Measurements from ENCODE around the gene ZNF709. TPM values are rescaled to one million over a fixed set of nuclear protein-coding genes. Genes with fewer than 3 reads are reported as not detected.
"Not testable (repeated sequence)": the region's sequence is repeated elsewhere in the genome, so short reads cannot be mapped to it uniquely, and the experiment has no call there.

Gene ZNF709
- 2.1 TPM for total RNA-seq
- long read RNA-seq, full-length matches to known transcripts: 1 of 1 reads
- long read RNA-seq, partial matches to known transcripts: 0 of 1 reads
- long read RNA-seq, other reads (novel, unspliced or antisense): 0 of 1 reads

- DNase-seq (ENCODE audit: missing footprints): peak; percentile 92
- ATAC-seq: peak; percentile 98
- intact Hi-C loops (cut with DNase I): loop anchor here (1.0 kb wide), 1 partner anchor 43 kb away; the partner anchor contains the start of gene ZNF443
These were observed at the start of gene ZNF709 for GRCh38 chr19:12484371-12485051. ZNF709 (minus strand) TSS chr19:12484816; CDS start chr19:12484657, 159 bp downstream.

GRCh38 chr19:12527034-12527836 is 42.6 kb upstream of the ZNF709 start:
- intact Hi-C loops (cut with DNase I): no loop called here
- ATAC-seq (no peak), DNase-seq (ENCODE audit: missing footprints) (no peak)

- ATAC-seq (no peak), DNase-seq (ENCODE audit: missing footprints) (no peak)
- intact Hi-C loops (cut with DNase I): no loop called here
These were observed 41.9 kb upstream of the ZNF709 start for GRCh38 chr19:12526542-12526941.

- intact Hi-C loops (cut with DNase I): no loop called here
- DNase-seq (ENCODE audit: missing footprints) (no peak), ATAC-seq (no peak)
These were observed 37.4 kb upstream of the ZNF709 start for GRCh38 chr19:12521996-12522395.

- DNase-seq (ENCODE audit: missing footprints) (peak; percentile 57), ATAC-seq (no peak)
- intact Hi-C loops (cut with DNase I): no loop called here
These were observed 29.0 kb upstream of the ZNF709 start for GRCh38 chr19:12513531-12514061.

- ATAC-seq (no peak), DNase-seq (ENCODE audit: missing footprints) (no peak)
- intact Hi-C loops (cut with DNase I): loop anchor here (5.0 kb wide), 1 partner anchor 55 kb away; the partner anchor contains the start of gene ZNF564
These were observed 12.4 kb upstream of the ZNF709 start for GRCh38 chr19:12497032-12497431.

GRCh38 chr19:12496480-12496879 is 11.9 kb upstream of the ZNF709 start:
- no peak for DNase-seq (ENCODE audit: missing footprints)
- no peak for ATAC-seq
- intact Hi-C loops (cut with DNase I): loop anchor here (5.0 kb wide), 1 partner anchor 56 kb away; the partner anchor contains the start of gene ZNF564

- ATAC-seq (peak; percentile 100), DNase-seq (ENCODE audit: missing footprints) (peak; percentile 96)
- intact Hi-C loops (cut with DNase I): loop anchor here (5.0 kb wide), 1 partner anchor 57 kb away; the partner anchor contains the start of gene ZNF564
These were observed 10.6 kb upstream of the ZNF709 start for GRCh38 chr19:12495002-12495802.

GRCh38 chr19:12494260-12494860 is 9.7 kb upstream of the ZNF709 start:
- no peak for DNase-seq (ENCODE audit: missing footprints)
- intact Hi-C loops (cut with DNase I): no loop called here
- no peak for ATAC-seq

GRCh38 chr19:12486265-12486783 is 1.7 kb upstream of the ZNF709 start:
- intact Hi-C loops (cut with DNase I); ATAC-seq: not testable (repeated sequence)

GRCh38 chr19:12485571-12485970 is 955 bp upstream of the ZNF709 start:
- DNase-seq (ENCODE audit: missing footprints): no peak
- intact Hi-C loops (cut with DNase I): no loop called here
- ATAC-seq: no peak

More at GRCh38 chr19:12486265-12486783, 1.7 kb upstream of the ZNF709 start:
- DNase-seq (ENCODE audit: missing footprints): not testable (repeated sequence)

- intact Hi-C loops (cut with DNase I): no loop called here
- DNase-seq (ENCODE audit: missing footprints) (no peak), ATAC-seq (peak; percentile 56)
These were observed 418 bp upstream of the ZNF709 start for GRCh38 chr19:12485052-12485416.

- DNase-seq (ENCODE audit: missing footprints): no peak
- ATAC-seq: no peak
- intact Hi-C loops (cut with DNase I): loop anchor here (1.0 kb wide), 1 partner anchor 43 kb away; the partner anchor contains the start of gene ZNF443
These were observed 625 bp downstream of the ZNF709 start for GRCh38 chr19:12484011-12484370.

GRCh38 chr19:12482509-12482886 is 2.1 kb downstream of the ZNF709 start:
- ATAC-seq: no peak
- intact Hi-C loops (cut with DNase I): no loop called here

GRCh38 chr19:12481781-12482508 is 2.7 kb downstream of the ZNF709 start:
- intact Hi-C loops (cut with DNase I): no loop called here
- ATAC-seq (no peak), DNase-seq (ENCODE audit: missing footprints) (no peak)

More at GRCh38 chr19:12482509-12482886, 2.1 kb downstream of the ZNF709 start:
- no peak for DNase-seq (ENCODE audit: missing footprints)

GRCh38 chr19:12478234-12478941 is 6.2 kb downstream of the ZNF709 start:
- ATAC-seq (no peak), DNase-seq (ENCODE audit: missing footprints) (no peak)
- intact Hi-C loops (cut with DNase I): no loop called here

- ATAC-seq; intact Hi-C loops (cut with DNase I); DNase-seq (ENCODE audit: missing footprints): not testable (repeated sequence)
These were observed 17.0 kb downstream of the ZNF709 start for GRCh38 chr19:12467651-12468050.
